Measurements from ENCODE around the gene RELA.

RELA gene

GRCh38 chr11:65607614-65608426 lies 54.9 kb downstream of the RELA start:
- H3K4me3 ChIP-seq (IDR thresholded peaks at IDR 0.05; ENCODE audit: insufficient read depth, low read depth, low read length) = no peak overlapping the region
- H3K27ac ChIP-seq = no peak overlapping the region
- H3K36me3 ChIP-seq (ENCODE audit: insufficient read depth) = no peaks in the 10 kb centered on the region
- no peaks in the 10 kb centered on the region for H4K20me1 ChIP-seq (ENCODE audit: insufficient read depth)
- no peak overlapping the region for H2AFZ ChIP-seq (ENCODE audit: low read depth)
- no peak overlapping the region for H3K9ac ChIP-seq
- H3K79me2 ChIP-seq (ENCODE audit: insufficient read depth, low read depth) = peaks cover 10% of the 10 kb centered on the region; the same call in 1 of the 2 replicates
- H3K27me3 ChIP-seq (ENCODE audit: insufficient read depth, low read depth) = no peaks in the 10 kb centered on the region
- H3K4me2 ChIP-seq = no peak overlapping the region
- TF ChIP-seq, protein P1, sequence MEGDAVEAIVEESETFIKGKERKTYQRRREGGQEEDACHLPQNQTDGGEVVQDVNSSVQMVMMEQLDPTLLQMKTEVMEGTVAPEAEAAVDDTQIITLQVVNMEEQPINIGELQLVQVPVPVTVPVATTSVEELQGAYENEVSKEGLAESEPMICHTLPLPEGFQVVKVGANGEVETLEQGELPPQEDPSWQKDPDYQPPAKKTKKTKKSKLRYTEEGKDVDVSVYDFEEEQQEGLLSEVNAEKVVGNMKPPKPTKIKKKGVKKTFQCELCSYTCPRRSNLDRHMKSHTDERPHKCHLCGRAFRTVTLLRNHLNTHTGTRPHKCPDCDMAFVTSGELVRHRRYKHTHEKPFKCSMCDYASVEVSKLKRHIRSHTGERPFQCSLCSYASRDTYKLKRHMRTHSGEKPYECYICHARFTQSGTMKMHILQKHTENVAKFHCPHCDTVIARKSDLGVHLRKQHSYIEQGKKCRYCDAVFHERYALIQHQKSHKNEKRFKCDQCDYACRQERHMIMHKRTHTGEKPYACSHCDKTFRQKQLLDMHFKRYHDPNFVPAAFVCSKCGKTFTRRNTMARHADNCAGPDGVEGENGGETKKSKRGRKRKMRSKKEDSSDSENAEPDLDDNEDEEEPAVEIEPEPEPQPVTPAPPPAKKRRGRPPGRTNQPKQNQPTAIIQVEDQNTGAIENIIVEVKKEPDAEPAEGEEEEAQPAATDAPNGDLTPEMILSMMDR (conservative IDR thresholded peaks at IDR 0.05; ENCODE audit: low read depth, low read length) = no peak
- H3K4me1 ChIP-seq (ENCODE audit: low read depth, poor library complexity, severe bottlenecking) = peaks cover 16% of the 10 kb centered on the region

GRCh38 chr11:65606876-65607613 lies 55.7 kb downstream of the RELA start:
- Histone ChIP-seq H2AFZ (ENCODE audit: low read depth) (no peak overlapping the region), H3K27ac (no peak overlapping the region), H3K79me2 (ENCODE audit: insufficient read depth, low read depth) (0 out of 2 replicates have a peak, but pooled peaks cover 3% of the 10 kb centered on the region), H4K20me1 (ENCODE audit: insufficient read depth) (no peaks in the 10 kb centered on the region), H3K4me2 (no peak overlapping the region), H3K27me3 (ENCODE audit: insufficient read depth, low read depth) (no peaks in the 10 kb centered on the region), H3K9ac (no peak overlapping the region), H3K4me1 (ENCODE audit: low read depth, poor library complexity, severe bottlenecking) (peaks cover 8% of the 10 kb centered on the region), H3K36me3 (ENCODE audit: insufficient read depth) (no peaks in the 10 kb centered on the region), H3K4me3 (IDR thresholded peaks at IDR 0.05; ENCODE audit: insufficient read depth, low read depth, low read length) (no peak overlapping the region)
- TF ChIP-seq, protein P1 (conservative IDR thresholded peaks at IDR 0.05; ENCODE audit: low read depth, low read length) = no peak

DNA sequence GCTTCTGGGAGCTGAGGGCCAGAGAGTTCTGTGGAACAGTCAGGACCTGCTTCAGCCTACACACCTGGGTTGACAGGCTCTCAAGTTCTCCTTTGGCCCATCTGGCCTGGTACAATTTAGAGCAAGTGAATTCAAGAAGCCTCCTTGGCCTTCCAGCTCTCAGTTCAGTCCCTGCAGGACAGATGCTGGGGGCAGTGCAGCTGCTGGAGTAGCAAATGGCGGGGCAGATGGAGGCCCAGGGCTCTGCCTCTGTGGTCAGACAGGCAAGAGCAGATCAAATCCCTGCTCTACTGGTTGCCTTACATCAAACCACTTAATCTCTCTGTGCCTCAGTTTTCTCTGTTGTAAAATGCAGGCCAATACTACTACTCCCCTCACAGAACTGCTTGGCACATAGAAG lies 58.5 kb downstream of the RELA start:
- Histone ChIP-seq H2AFZ (ENCODE audit: low read depth) (no peak overlapping the region), H3K4me2 (no peak overlapping the region), H3K9ac (no peak overlapping the region), H3K4me3 (IDR thresholded peaks at IDR 0.05; ENCODE audit: insufficient read depth, low read depth, low read length) (no peak overlapping the region), H3K27me3 (ENCODE audit: insufficient read depth, low read depth) (no peaks in the 10 kb centered on the region), H3K36me3 (ENCODE audit: insufficient read depth) (no peaks in the 10 kb centered on the region), H3K4me1 (ENCODE audit: low read depth, poor library complexity, severe bottlenecking) (no peaks in the 10 kb centered on the region), H3K79me2 (ENCODE audit: insufficient read depth, low read depth) (no peaks in the 10 kb centered on the region), H3K27ac (no peak overlapping the region), H4K20me1 (ENCODE audit: insufficient read depth) (no peaks in the 10 kb centered on the region)
- TF ChIP-seq, protein P1 (conservative IDR thresholded peaks at IDR 0.05; ENCODE audit: low read depth, low read length) = no peak

Measured in KMS-11 (cell line).